ENCODE measurements around the gene HOXA3.

- no peak for TF ChIP-seq CTCF (IDR thresholded peaks at IDR 0.05)
- TF ChIP-seq EP300 (IDR thresholded peaks at IDR 0.05) = no peak
- TF ChIP-seq POLR2A (IDR thresholded peaks at IDR 0.05; ENCODE audit: low read depth) = no peak
- no peak for TF ChIP-seq POLR2AphosphoS5 (IDR thresholded peaks at IDR 0.05)
Observed at GRCh38 chr7:27200761-27201579, 48.6 kb upstream of the HOXA3 start.

All from esophagus muscularis mucosa (tissue), 4 donors.